HL-60/S4 treated with phorbol 12-myristate 13-acetate at 8.2 ng/mL for 4 days and 3 days (cell line): Measurements from ENCODE around the gene CXCR3.

ENCODE experiments used
- in situ Hi-C: fragments of 300-500 bp; cut with MboI; formaldehyde crosslinking; loops from 2 replicates; pipeline ENCODE4 v1.15.0; 2022; ENCODE audit warnings: low sequenced_read_pairs

Gene CXCR3

GRCh38 chrX:71637848-71638247 is 19.5 kb upstream of the CXCR3 start:
- in situ Hi-C loops: no loop called here

- in situ Hi-C loops: no loop called here
These were observed 18.9 kb upstream of the CXCR3 start for GRCh38 chrX:71637253-71637618.

- in situ Hi-C loops: no loop called here
These were observed 18.3 kb upstream of the CXCR3 start for GRCh38 chrX:71636438-71637252.

- in situ Hi-C loops: no loop called here
These were observed 16.1 kb upstream of the CXCR3 start for GRCh38 chrX:71634366-71634765.

- in situ Hi-C loops: no loop called here
These were observed 14.8 kb upstream of the CXCR3 start for GRCh38 chrX:71632923-71633657.

- in situ Hi-C loops: no loop called here
These were observed 11.2 kb upstream of the CXCR3 start for GRCh38 chrX:71629467-71629866.

- in situ Hi-C loops: no loop called here
These were observed 9.5 kb upstream of the CXCR3 start for GRCh38 chrX:71627588-71628404.

- in situ Hi-C loops: no loop called here
These were observed 8.3 kb upstream of the CXCR3 start for GRCh38 chrX:71626576-71626975.

- in situ Hi-C loops: no loop called here
These were observed 7.2 kb upstream of the CXCR3 start for GRCh38 chrX:71625471-71625870.

GRCh38 chrX:71623714-71624113 is 5.4 kb upstream of the CXCR3 start:
- in situ Hi-C loops: no loop called here

GRCh38 chrX:71622576-71623450 is 4.5 kb upstream of the CXCR3 start:
- in situ Hi-C loops: no loop called here

- in situ Hi-C loops: no loop called here
These were observed 3.8 kb upstream of the CXCR3 start for GRCh38 chrX:71622032-71622575.

- in situ Hi-C loops: no loop called here
These were observed 3.3 kb upstream of the CXCR3 start for GRCh38 chrX:71621603-71622002.

- in situ Hi-C loops: no loop called here
These were observed 1.7 kb upstream of the CXCR3 start for GRCh38 chrX:71619986-71620385.

GRCh38 chrX:71619193-71619592 is 882 bp upstream of the CXCR3 start:
- in situ Hi-C loops: no loop called here

GRCh38 chrX:71618787-71619186 is 476 bp upstream of the CXCR3 start:
- in situ Hi-C loops: no loop called here

GRCh38 chrX:71617742-71618141 is 569 bp downstream of the CXCR3 start:
- in situ Hi-C loops: no loop called here

GRCh38 chrX:71616672-71617529 is 1.4 kb downstream of the CXCR3 start:
- in situ Hi-C loops: no loop called here

GRCh38 chrX:71615954-71616353 is 2.4 kb downstream of the CXCR3 start:
- in situ Hi-C loops: no loop called here
